Memory B cell (primary cell): ENCODE results near the gene NEK10.
"Not testable (repeated sequence)": the region's sequence is repeated elsewhere in the genome, so short reads cannot be mapped to it uniquely, and the experiment has no call there.

ENCODE experiments used
- ATAC-seq: fragments of 150-1000 bp; cut with Tn5 transposase; 2 replicates; pipeline ENCODE4 v1.10.0; 2021; ENCODE audit warnings: low read depth, mild to moderate bottlenecking, moderate library complexity
- DNase-seq, 2 donors: peaks; one replicate each; pipeline ENCODE4 v3.0.0; 2022; ENCODE audit warnings: low spot score in 2 of 2
- H3K27ac Mint-ChIP-seq: one replicate; pipeline ENCODE4 v1.8.0; 2022; ENCODE audit warnings: mild to moderate bottlenecking, moderate library complexity, mixed read lengths
- H3K27me3 Mint-ChIP-seq: one replicate; pipeline ENCODE4 v1.8.0; 2022; ENCODE audit warnings: mixed read lengths
- H3K36me3 Mint-ChIP-seq: one replicate; pipeline ENCODE4 v1.8.0; 2022; ENCODE audit warnings: mild to moderate bottlenecking, mixed read lengths
- H3K4me1 Mint-ChIP-seq: one replicate; pipeline ENCODE4 v1.8.0; 2022; ENCODE audit warnings: mixed read lengths
- H3K4me3 Mint-ChIP-seq: one replicate; pipeline ENCODE4 v1.8.0; 2022; ENCODE audit warnings: mild to moderate bottlenecking, moderate library complexity, mixed read lengths
- H3K9me3 Mint-ChIP-seq: one replicate; pipeline ENCODE4 v1.8.0; 2022; ENCODE audit warnings: mixed read lengths

NEK10 gene

GRCh38 chr3:27340534-27340933 lies 28.6 kb downstream of the NEK10 start:
- ATAC-seq (peak; percentile 88), DNase-seq (no peak)
- Mint-ChIP-seq H3K4me3 (no peak overlapping the region), H3K9me3 (no peaks in the 10 kb centered on the region), H3K27me3 (no peaks in the 10 kb centered on the region), H3K27ac (no peak overlapping the region), H3K36me3 (no peaks in the 10 kb centered on the region), H3K4me1 (peaks cover 2% of the 10 kb centered on the region)

- no peak for ATAC-seq
- H3K27ac Mint-ChIP-seq: no peak overlapping the region
Observed at GRCh38 chr3:27335571-27335970, 33.6 kb downstream of the NEK10 start.

DNA sequence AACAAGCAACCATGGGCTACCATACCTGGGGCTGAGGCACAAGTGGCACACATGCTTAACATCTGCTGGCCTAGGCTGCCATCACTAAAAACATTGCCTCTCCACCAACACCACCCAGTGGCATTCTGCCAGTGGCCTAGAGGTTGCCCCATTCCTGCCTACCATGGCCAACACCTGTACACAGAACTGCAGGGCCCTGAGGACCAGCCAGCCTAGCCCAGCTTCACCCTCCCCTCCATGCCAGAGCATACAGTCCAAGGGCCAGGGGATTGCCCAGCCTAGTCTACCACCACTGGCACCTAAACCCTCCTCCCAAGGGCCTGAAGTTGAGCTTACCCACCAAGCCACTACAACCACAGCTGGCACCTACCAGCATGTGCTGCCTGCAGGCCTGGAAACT lies 35.3 kb downstream of the NEK10 start:
- Mint-ChIP-seq H3K36me3 (peaks cover 3% of the 10 kb centered on the region), H3K4me1 (no peaks in the 10 kb centered on the region), H3K4me3 (no peak overlapping the region), H3K27me3 (peaks cover 4% of the 10 kb centered on the region), H3K27ac (no peak overlapping the region), H3K9me3 (no peaks in the 10 kb centered on the region)
- ATAC-seq (no peak), DNase-seq (no peak)

More at GRCh38 chr3:27335571-27335970, 33.6 kb downstream of the NEK10 start:
- Mint-ChIP-seq H3K4me1 (no peaks in the 10 kb centered on the region), H3K36me3 (no peaks in the 10 kb centered on the region), H3K27me3 (peaks cover 4% of the 10 kb centered on the region), H3K4me3 (no peak overlapping the region), H3K9me3 (no peaks in the 10 kb centered on the region)
- no peak for DNase-seq

DNA sequence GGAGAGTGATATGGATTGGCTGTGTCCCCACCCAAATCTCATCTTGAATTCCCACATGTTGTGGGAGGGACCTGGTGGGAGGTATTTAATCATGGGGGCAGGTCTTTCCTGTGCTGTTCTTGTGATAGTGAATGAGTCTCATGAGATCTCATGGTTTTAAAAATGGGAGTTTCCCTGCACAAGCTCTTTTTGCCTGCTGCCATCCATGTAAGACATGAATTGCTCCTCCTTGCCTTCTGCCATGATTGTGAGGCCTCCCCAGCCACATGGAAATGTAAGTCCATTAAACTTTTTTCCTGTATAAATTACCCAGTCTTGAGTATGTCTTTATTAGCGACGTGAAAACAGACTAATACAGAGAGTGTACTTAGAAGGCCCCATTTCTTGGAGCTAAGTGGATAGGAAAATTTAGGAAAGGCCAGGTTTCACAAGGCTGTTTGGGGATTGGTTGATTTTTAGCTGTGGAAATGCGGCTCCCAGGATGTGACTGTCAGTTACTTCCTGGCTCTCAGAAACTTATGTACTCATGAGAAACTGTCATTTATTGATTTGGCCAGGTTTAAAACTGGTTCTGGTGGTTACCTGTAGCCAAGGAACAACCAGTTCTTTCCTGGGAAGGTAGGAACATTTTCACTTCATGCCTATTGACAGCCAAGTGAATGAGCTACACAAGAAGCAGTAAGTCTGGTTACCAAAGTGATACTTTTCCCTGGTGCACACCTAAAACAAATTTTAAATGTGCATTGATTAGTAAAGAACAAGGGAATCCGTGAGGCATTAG lies 40.0 kb downstream of the NEK10 start:
- ATAC-seq, H3K36me3 Mint-ChIP-seq, H3K4me1 Mint-ChIP-seq, H3K27ac Mint-ChIP-seq, H3K4me3 Mint-ChIP-seq, H3K27me3 Mint-ChIP-seq, H3K9me3 Mint-ChIP-seq, DNase-seq: not testable (repeated sequence)

GRCh38 chr3:27326629-27327545 lies 42.3 kb downstream of the NEK10 start:
- H3K9me3 Mint-ChIP-seq: peaks cover 6% of the 10 kb centered on the region
- ATAC-seq (no peak), DNase-seq (no peak)
- H3K36me3 Mint-ChIP-seq: peaks cover 9% of the 10 kb centered on the region
- no peak overlapping the region for H3K27ac Mint-ChIP-seq
- no peaks in the 10 kb centered on the region for H3K4me1 Mint-ChIP-seq
- peaks cover 1% of the 10 kb centered on the region for H3K27me3 Mint-ChIP-seq
- no peak overlapping the region for H3K4me3 Mint-ChIP-seq

GRCh38 chr3:27326202-27326601 lies 43.0 kb downstream of the NEK10 start:
- ATAC-seq: no peak
- no peak for DNase-seq
- peaks cover 9% of the 10 kb centered on the region for H3K36me3 Mint-ChIP-seq
- H3K4me3 Mint-ChIP-seq: no peak overlapping the region
- H3K27ac Mint-ChIP-seq: no peak overlapping the region
- H3K9me3 Mint-ChIP-seq: peaks cover 6% of the 10 kb centered on the region
- peaks cover 1% of the 10 kb centered on the region for H3K27me3 Mint-ChIP-seq
- H3K4me1 Mint-ChIP-seq: no peaks in the 10 kb centered on the region

- no peaks in the 10 kb centered on the region for H3K4me1 Mint-ChIP-seq
- H3K27me3 Mint-ChIP-seq: peaks cover 1% of the 10 kb centered on the region
- ATAC-seq (no peak), DNase-seq (no peak)
- peaks cover 6% of the 10 kb centered on the region for H3K9me3 Mint-ChIP-seq
- H3K36me3 Mint-ChIP-seq: peaks cover 9% of the 10 kb centered on the region
- no peak overlapping the region for H3K27ac Mint-ChIP-seq
- no peak overlapping the region for H3K4me3 Mint-ChIP-seq
Observed at GRCh38 chr3:27325419-27325818, 43.8 kb downstream of the NEK10 start.

GRCh38 chr3:27324686-27325085 lies 44.5 kb downstream of the NEK10 start:
- no peak overlapping the region for H3K4me3 Mint-ChIP-seq

GRCh38 chr3:27323087-27323570 lies 46.1 kb downstream of the NEK10 start:
- Mint-ChIP-seq H3K4me1 (no peaks in the 10 kb centered on the region), H3K9me3 (no peaks in the 10 kb centered on the region), H3K36me3 (peaks cover under 1% of the 10 kb centered on the region), H3K27ac (no peak overlapping the region), H3K27me3 (no peaks in the 10 kb centered on the region), H3K4me3 (no peak overlapping the region)
- ATAC-seq (no peak), DNase-seq (no peak)

More at GRCh38 chr3:27324686-27325085, 44.5 kb downstream of the NEK10 start:
- H3K27ac Mint-ChIP-seq: no peak overlapping the region
- H3K4me1 Mint-ChIP-seq: no peaks in the 10 kb centered on the region
- peaks cover 6% of the 10 kb centered on the region for H3K9me3 Mint-ChIP-seq
- DNase-seq: no peak
- H3K27me3 Mint-ChIP-seq: peaks cover 1% of the 10 kb centered on the region
- no peak for ATAC-seq
- H3K36me3 Mint-ChIP-seq: peaks cover 9% of the 10 kb centered on the region

DNA sequence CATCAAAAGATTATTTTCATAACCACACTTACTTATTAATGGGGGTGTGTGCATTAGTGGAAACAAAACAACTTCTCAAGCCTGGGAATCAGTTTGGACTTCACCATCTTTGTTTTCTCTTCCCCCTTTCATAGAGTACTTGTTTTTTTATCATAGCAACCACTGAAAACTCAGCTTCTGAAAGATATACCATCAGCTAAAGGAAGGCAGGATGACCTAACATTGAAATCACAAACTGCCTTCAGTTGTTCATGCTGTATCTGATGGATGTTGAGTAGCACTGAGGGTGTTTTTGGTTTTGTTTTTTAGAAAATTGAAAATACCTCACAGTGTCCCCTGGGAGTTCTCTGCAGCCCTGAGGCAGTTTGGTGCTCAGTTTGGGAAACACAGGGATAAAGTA lies 46.5 kb downstream of the NEK10 start:
- H3K36me3 Mint-ChIP-seq: no peaks in the 10 kb centered on the region
- H3K27me3 Mint-ChIP-seq: no peaks in the 10 kb centered on the region
- no peak overlapping the region for H3K4me3 Mint-ChIP-seq
- H3K27ac Mint-ChIP-seq: no peak overlapping the region
- no peaks in the 10 kb centered on the region for H3K4me1 Mint-ChIP-seq
- ATAC-seq: no peak
- H3K9me3 Mint-ChIP-seq: no peaks in the 10 kb centered on the region
- DNase-seq: no peak

DNA sequence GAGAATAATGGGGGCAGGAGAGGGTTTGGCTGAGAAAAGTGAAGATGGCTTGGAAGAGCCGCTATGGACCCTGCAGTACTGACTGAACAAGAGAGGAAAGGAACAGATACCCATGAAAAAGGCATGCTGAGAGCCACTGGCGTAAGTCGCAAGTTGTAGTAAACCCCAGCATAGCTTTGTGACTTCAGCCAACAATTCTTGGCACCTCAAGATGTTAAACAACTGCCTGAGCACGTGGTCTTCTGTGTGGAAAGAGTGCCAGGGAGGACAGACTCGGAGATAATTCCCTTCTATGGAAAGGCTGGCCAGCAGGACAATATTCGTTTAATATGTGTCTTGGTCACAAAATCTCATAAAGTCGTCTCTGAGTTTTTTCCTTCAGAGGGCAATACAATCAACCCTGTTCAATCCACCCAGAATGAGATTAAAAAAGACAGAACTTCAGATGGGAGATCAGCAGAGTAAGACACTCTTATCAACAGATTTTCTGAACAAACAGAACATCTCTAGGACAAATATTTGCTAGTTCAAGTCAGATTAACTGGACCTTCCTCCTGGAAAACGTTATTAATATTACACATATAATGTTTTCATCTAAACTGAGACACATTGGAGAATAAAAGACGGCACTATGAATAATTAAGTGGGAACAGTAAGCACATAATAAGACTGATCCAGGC lies 49.2 kb downstream of the NEK10 start:
- no peaks in the 10 kb centered on the region for H3K9me3 Mint-ChIP-seq
- no peak overlapping the region for H3K27ac Mint-ChIP-seq
- H3K27me3 Mint-ChIP-seq: no peaks in the 10 kb centered on the region
- DNase-seq (no peak), ATAC-seq (no peak)
- H3K4me1 Mint-ChIP-seq: no peaks in the 10 kb centered on the region
- no peaks in the 10 kb centered on the region for H3K36me3 Mint-ChIP-seq
- no peak overlapping the region for H3K4me3 Mint-ChIP-seq

- ATAC-seq: no peak
- H3K27ac Mint-ChIP-seq: no peak overlapping the region
- H3K4me1 Mint-ChIP-seq: no peaks in the 10 kb centered on the region
- no peak overlapping the region for H3K4me3 Mint-ChIP-seq
- no peak for DNase-seq
- H3K9me3 Mint-ChIP-seq: no peaks in the 10 kb centered on the region
- no peaks in the 10 kb centered on the region for H3K27me3 Mint-ChIP-seq
- no peaks in the 10 kb centered on the region for H3K36me3 Mint-ChIP-seq
Observed at GRCh38 chr3:27319304-27319703, 49.9 kb downstream of the NEK10 start.

DNA sequence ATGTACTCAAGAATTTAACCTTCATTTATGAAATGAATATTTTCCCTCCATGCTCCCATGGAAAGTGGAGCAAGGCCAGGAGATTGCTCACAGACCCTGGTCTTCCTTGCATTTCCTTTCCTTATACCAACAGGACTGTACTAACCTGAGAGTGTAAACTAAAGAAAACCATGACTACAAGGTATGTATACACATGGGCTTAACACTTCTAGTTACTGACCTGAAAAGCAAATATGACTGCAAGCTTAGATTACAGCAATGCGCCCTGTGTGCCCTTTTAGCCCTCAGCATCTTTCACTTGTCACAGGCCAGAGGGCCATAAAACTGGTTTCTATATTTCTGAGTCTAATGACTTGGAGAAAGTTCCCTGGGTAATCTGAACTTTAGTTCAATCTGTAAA lies 52.1 kb downstream of the NEK10 start:
- Mint-ChIP-seq H3K36me3 (no peaks in the 10 kb centered on the region), H3K9me3 (no peaks in the 10 kb centered on the region), H3K4me3 (no peak overlapping the region), H3K27ac (no peak overlapping the region), H3K4me1 (no peaks in the 10 kb centered on the region), H3K27me3 (no peaks in the 10 kb centered on the region)
- ATAC-seq: no peak
- DNase-seq: no peak

DNA sequence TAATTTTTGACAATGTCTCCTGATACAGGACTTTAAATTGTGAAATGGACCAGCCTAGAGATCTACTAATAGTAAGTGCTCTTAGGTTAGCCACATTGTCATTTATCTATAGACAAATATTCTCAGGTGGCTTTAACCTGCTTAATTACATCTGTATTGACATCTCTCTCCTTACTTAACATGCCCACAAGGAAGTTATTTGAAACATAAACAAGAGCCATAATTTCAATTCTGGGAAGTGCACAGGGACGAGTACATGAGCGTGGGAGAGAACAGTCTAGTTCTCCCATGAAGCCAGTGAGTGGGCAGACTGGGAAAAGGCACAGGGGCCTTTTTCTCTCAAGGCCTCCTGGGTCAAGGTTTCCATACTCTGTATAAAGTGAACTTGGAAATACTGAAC lies 54.2 kb downstream of the NEK10 start:
- H3K27ac Mint-ChIP-seq: no peak overlapping the region
- H3K36me3 Mint-ChIP-seq: no peaks in the 10 kb centered on the region
- DNase-seq: no peak
- no peak for ATAC-seq
- H3K27me3 Mint-ChIP-seq: peaks cover 2% of the 10 kb centered on the region
- no peaks in the 10 kb centered on the region for H3K9me3 Mint-ChIP-seq
- no peaks in the 10 kb centered on the region for H3K4me1 Mint-ChIP-seq
- H3K4me3 Mint-ChIP-seq: no peak overlapping the region
